Measurements from ENCODE around the gene LOX.

DNA sequence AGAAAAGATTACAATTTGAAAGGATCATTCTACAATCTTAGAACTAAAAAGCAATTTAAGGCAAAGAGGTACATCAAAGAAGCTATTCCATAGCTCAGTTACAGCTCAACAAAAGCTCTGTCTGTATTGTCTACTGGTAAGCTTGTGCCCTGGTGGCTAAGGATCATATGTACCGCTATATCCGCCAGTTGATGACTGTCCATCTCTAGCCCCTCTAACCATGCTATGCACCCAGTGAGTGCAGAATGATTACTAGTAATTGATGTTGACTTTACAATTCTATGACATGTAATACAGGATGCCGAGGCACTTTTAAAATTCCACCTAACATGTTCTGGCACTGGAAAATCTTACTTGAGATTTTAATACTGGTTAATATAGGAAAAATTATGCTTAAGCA is 13.1 kb downstream of the LOX start:
- TF ChIP-seq CTCF (IDR thresholded peaks at IDR 0.05) (no peak), EP300 (IDR thresholded peaks at IDR 0.05) (no peak)
